Endothelial cell of umbilical vein (primary cell): ENCODE data around the gene HABP4. TPM values are rescaled to one million over a fixed set of nuclear protein-coding genes. Genes with fewer than 3 reads are reported as not detected.
A peak's percentile ranks its signal among the peaks of the same experiment; 100 is the strongest.

ENCODE experiments used
- BruUV-seq: library from RNA; stranded (reverse); fragments of 400-500 nt; replicated peaks from 2 replicates; lab custom pipeline; 2021; lab: Mats Ljungman, UMichigan
- CTCF ChIA-PET: fragments of 300-600, 350-600 bp; sonication (Branson Sonifier 250); formaldehyde crosslinking; loops from one replicate; lab custom pipeline; 2021; ENCODE audit warnings: antibody characterized with exemption, inconsistent platforms; lab: Charles Lee
- POLR2A ChIA-PET: fragments of 300-600, 350-600 bp; sonication (Branson Sonifier 250); formaldehyde crosslinking; loops from one replicate; lab custom pipeline; 2021; ENCODE audit warnings: antibody characterized with exemption, inconsistent platforms; lab: Charles Lee
- DNase-seq: peaks from one replicate; pipeline ENCODE4 v3.0.0-alpha.2; 2011; ENCODE audit warnings: low read depth, low spot score
- FAIRE-seq: peaks from 2 replicates; lab custom pipeline; 2011; peaks lifted over from hg19 to GRCh38; lab: Jason Lieb, UNC
- H2AFZ ChIP-seq: 2 replicates; pipeline ENCODE4 v1.6.0; 2012; ENCODE audit warnings: low read depth, low read length, control low read depth, inconsistent platforms
- H3K27ac ChIP-seq: 2 replicates; pipeline ENCODE4 v1.5.1; 2011; ENCODE audit warnings: low read depth, mild to moderate bottlenecking, control low read depth, low read length, moderate library complexity; ENCODE audit not compliant: insufficient read depth
- H3K27me3 ChIP-seq, 2 experiments: 2 replicates each; pipeline versions ENCODE4 v1.6.0 to v1.6.1; 2011; ENCODE audit warnings: low read length in 2 of 2, mixed read lengths in 1 of 2; ENCODE audit not compliant: control insufficient read depth in 2 of 2, insufficient read depth in 2 of 2
- H3K36me3 ChIP-seq, 2 experiments: 2 replicates in 1 of 2; 3 replicates in 1 of 2; pipeline ENCODE4 v1.5.1; 2011; ENCODE audit warnings: low read length in 2 of 2, mild to moderate bottlenecking in 1 of 2, moderate library complexity in 1 of 2; ENCODE audit not compliant: control insufficient read depth in 2 of 2, insufficient read depth in 2 of 2; ENCODE audit errors: extremely low read depth in 1 of 2
- H3K4me1 ChIP-seq: 3 replicates; pipeline ENCODE4 v1.5.1; 2011; ENCODE audit warnings: mild to moderate bottlenecking, low read length; ENCODE audit not compliant: control insufficient read depth, insufficient read depth; ENCODE audit errors: extremely low read depth
- H3K4me2 ChIP-seq: 2 replicates; pipeline ENCODE4 v1.6.1; 2011; ENCODE audit warnings: low read length, control low read depth, mixed read lengths; ENCODE audit not compliant: insufficient read depth
- H3K4me3 ChIP-seq, 3 experiments: fragments of 200-600 bp in 1 of 3; sonication (generic), shearing (Covaris generic) in 1 of 3; replicated peaks in 1 of 3; 2 replicates each; pipeline ENCODE4 v1.5.1; 2011 to 2016; ENCODE audit warnings: control low read depth in 3 of 3, low read length in 3 of 3, mild to moderate bottlenecking in 2 of 3, inconsistent platforms in 1 of 3, low read depth in 1 of 3, moderate library complexity in 1 of 3; ENCODE audit not compliant: insufficient read depth in 1 of 3
- H3K79me2 ChIP-seq: 2 replicates; pipeline ENCODE4 v1.6.0; 2012; ENCODE audit warnings: low read length, inconsistent platforms; ENCODE audit not compliant: control insufficient read depth, insufficient read depth
- H3K9ac ChIP-seq: replicated peaks from 2 replicates; pipeline ENCODE3; 2011; ENCODE audit warnings: low read length, control low read depth; ENCODE audit not compliant: insufficient read depth; ENCODE audit errors: extremely low read depth
- H3K9me1 ChIP-seq: replicated peaks from 3 replicates; pipeline ENCODE4 v1.6.0; 2011; ENCODE audit warnings: mild to moderate bottlenecking, low read length; ENCODE audit not compliant: control insufficient read depth, insufficient read depth; ENCODE audit errors: extremely low read depth
- H3K9me3 ChIP-seq: replicated peaks from 2 replicates; pipeline ENCODE4 v1.5.1; 2012; ENCODE audit warnings: low read length, inconsistent platforms; ENCODE audit not compliant: control insufficient read depth, insufficient read depth
- H4K20me1 ChIP-seq: replicated peaks from 2 replicates; pipeline ENCODE3; 2011; ENCODE audit warnings: mild to moderate bottlenecking, low read length; ENCODE audit not compliant: control insufficient read depth, insufficient read depth; ENCODE audit errors: extremely low read depth
- CTCF ChIP-seq, 2 donors: IDR thresholded peaks; 1 replicate in 1 of 2; 2 replicates in 1 of 2; pipeline ENCODE4 v1.5.1; 2011; ENCODE audit warnings: low read length in 2 of 2, mild to moderate bottlenecking in 2 of 2, moderate library complexity in 2 of 2, control low read depth in 1 of 2, inconsistent platforms in 1 of 2, low read depth in 1 of 2; ENCODE audit not compliant: insufficient read depth in 1 of 2; ENCODE audit errors: extremely low read depth in 1 of 2
- EZH2 ChIP-seq: IDR thresholded peaks from 2 replicates; pipeline ENCODE4 v1.6.1; 2012; ENCODE audit warnings: borderline replicate concordance, low read depth, mild to moderate bottlenecking, moderate library complexity, low read length, inconsistent platforms; ENCODE audit not compliant: severe bottlenecking
- FOS ChIP-seq: IDR thresholded peaks from 2 replicates; pipeline ENCODE4 v1.6.1; 2011; ENCODE audit warnings: mild to moderate bottlenecking, low read length, moderate library complexity, borderline replicate concordance; ENCODE audit not compliant: insufficient read depth
- GATA2 ChIP-seq: IDR thresholded peaks from 2 replicates; pipeline ENCODE4 v1.7.0; 2011; ENCODE audit warnings: low read depth, mild to moderate bottlenecking, moderate library complexity, mixed read lengths, low read length; ENCODE audit not compliant: insufficient read length, insufficient read depth
- JUN ChIP-seq: IDR thresholded peaks from 2 replicates; pipeline ENCODE4 v1.6.1; 2011; ENCODE audit warnings: borderline replicate concordance, low read depth; ENCODE audit not compliant: insufficient read length, insufficient read depth
- MYC ChIP-seq: IDR thresholded peaks from one replicate; pipeline ENCODE4 v1.6.1; 2011; ENCODE audit warnings: mild to moderate bottlenecking, low read depth, low read length
- POLR2A ChIP-seq: IDR thresholded peaks from 2 replicates; pipeline ENCODE4 v1.6.1; 2012; ENCODE audit warnings: low read depth, mild to moderate bottlenecking, control low read depth, low read length
- POLR2AphosphoS5 ChIP-seq: IDR thresholded peaks from 2 replicates; pipeline ENCODE4 v1.6.1; 2012; ENCODE audit warnings: low read depth, mild to moderate bottlenecking, control low read depth, low read length, moderate library complexity; ENCODE audit not compliant: insufficient read depth
- dilution Hi-C: fragments of 300-500 bp; cut with MboI; formaldehyde crosslinking; loops from one replicate; pipeline ENCODE4 v1.15.0; 2019; ENCODE audit warnings: low sequenced_read_pairs; ENCODE audit not compliant: extremely low pct_ligation_motif_present
- intact Hi-C: fragments of 100-400 bp; cut with micrococcal nuclease; formaldehyde crosslinking; loops from one replicate; pipeline ENCODE4 v1.10.0; 2022
- polyA plus RNA-seq, 4 experiments: library from polyadenylated mRNA; depleted of rRNA in 3 of 4; stranded (reverse) in 3 of 4; unstranded in 1 of 4; fragments of >200 nt; gene quantifications; 2 replicates each; pipeline versions ENCODE4 v1.2.1 to v1.2.3, GENCODE V29; 2011 to 2012; ENCODE audit warnings: missing spikeins in 1 of 4
- total RNA-seq: library from RNA; stranded (reverse); gene quantifications from 2 replicates; pipeline ENCODE4 v1.2.3, GENCODE V29; 2021
- TF ChIP-seq, protein P1 (sequence below): IDR thresholded peaks from 2 replicates; pipeline ENCODE4 v1.6.1; 2011; ENCODE audit not compliant: insufficient read depth, insufficient read length

HABP4 gene
- total and polyA plus RNA-seq, 2 donors (not counting 3 experiments of a cell fraction or from before 2014, with no cell fraction given): 4.6 to 11.1 TPM

DNA sequence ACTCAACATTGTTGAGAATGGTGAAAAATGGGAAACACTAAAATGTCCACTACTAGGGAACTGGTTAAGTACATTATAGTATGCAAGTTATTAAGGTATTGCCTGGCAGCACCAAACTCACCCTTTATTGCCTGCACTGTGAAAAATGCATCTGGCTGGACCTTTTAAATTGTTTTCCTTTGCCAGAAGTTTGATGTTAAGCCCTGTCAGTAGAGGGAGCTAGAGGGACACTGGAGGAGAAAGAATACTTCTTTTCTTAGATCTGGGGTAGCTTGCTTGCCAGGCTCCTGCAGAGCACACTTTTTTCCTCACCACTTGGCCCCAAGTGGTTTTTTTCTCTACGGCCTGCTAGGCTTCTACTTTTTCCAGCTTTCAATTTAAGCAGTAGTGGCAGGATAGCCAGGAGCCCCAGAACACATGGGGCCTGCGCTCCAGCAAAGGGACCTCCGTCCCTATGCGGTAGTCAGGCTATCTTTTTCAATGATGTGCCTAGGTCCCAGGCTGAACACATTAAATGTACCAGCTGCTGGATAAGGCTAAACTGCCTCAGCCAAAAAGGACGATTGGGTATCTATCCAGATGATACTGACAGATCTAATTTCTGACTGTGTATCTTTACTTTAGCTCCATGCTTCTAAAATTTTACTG lies 8.0 kb upstream of the HABP4 start:
- no peaks in the 10 kb centered on the region for H3K27me3 ChIP-seq
- CTCF ChIA-PET: interaction anchor here (0.6 to 1.9 kb wide), 13 partner anchors 8 to 225 kb away, joined by 3 to 12 read pairs (median 3); partner anchors contain the start of gene HABP4
- no peak overlapping the region for H2AFZ ChIP-seq
- no TSS peak for BruUV-seq
- no peaks in the 10 kb centered on the region for H3K79me2 ChIP-seq
- intact Hi-C loops: loop anchor here (2.0 kb wide), 1 partner anchor 225 kb away; no protein-coding TSS in a partner anchor
- POLR2A ChIA-PET: no interaction called here
- dilution Hi-C loops: no loop called here
- no peaks in the 10 kb centered on the region for H4K20me1 ChIP-seq
- no peak overlapping the region for H3K9ac ChIP-seq
- H3K9me1 ChIP-seq: no peaks in the 10 kb centered on the region
- H3K4me2 ChIP-seq: no peak overlapping the region
- TF ChIP-seq EZH2: no peak
- no peak for TF ChIP-seq GATA2
- TF ChIP-seq CTCF (IDR thresholded peaks at IDR 0.05; ENCODE audit: extremely low read depth in 1 of 2, insufficient read depth in 1 of 2, low read depth in 1 of 2, low read length in 2 of 2): peak; percentile 25 to 28
- FAIRE-seq: peak; percentile 33
- H3K27ac ChIP-seq: no peak overlapping the region
- no peaks in the 10 kb centered on the region for H3K36me3 ChIP-seq
- H3K9me3 ChIP-seq: no peaks in the 10 kb centered on the region
- DNase-seq: no peak
- no peak overlapping the region for H3K4me3 ChIP-seq
- no peaks in the 10 kb centered on the region for H3K4me1 ChIP-seq

GRCh38 chr9:96442491-96442890 lies 7.5 kb upstream of the HABP4 start:
- peaks cover 0 to 2% of the 10 kb centered on the region in 2 experiments for H3K27me3 ChIP-seq
- H3K4me2 ChIP-seq: no peak overlapping the region
- no peak for FAIRE-seq
- no peak for TF ChIP-seq POLR2AphosphoS5
- no peak for TF ChIP-seq POLR2A
- no peak for TF ChIP-seq MYC
- no peak for TF ChIP-seq GATA2
- no peak for TF ChIP-seq CTCF (IDR thresholded peaks at IDR 0.05; ENCODE audit: extremely low read depth in 1 of 2, insufficient read depth in 1 of 2, low read depth in 1 of 2, low read length in 2 of 2)
- no peak for TF ChIP-seq JUN
- TF ChIP-seq, protein P1, sequence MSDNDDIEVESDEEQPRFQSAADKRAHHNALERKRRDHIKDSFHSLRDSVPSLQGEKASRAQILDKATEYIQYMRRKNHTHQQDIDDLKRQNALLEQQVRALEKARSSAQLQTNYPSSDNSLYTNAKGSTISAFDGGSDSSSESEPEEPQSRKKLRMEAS: no peak
- no peak for TF ChIP-seq FOS
- no peak for TF ChIP-seq EZH2
- no peaks in the 10 kb centered on the region for H3K4me1 ChIP-seq
- no peak for DNase-seq
- POLR2A ChIA-PET: interaction anchor here (0.6 kb wide), 1 partner anchor 18 kb away, joined by 4 read pairs; no protein-coding TSS in a partner anchor
- H2AFZ ChIP-seq: no peak overlapping the region
- dilution Hi-C loops (no loop called here), intact Hi-C loops (loop anchor here (2.0 kb wide), 1 partner anchor 224 kb away; no protein-coding TSS in a partner anchor)
- H3K4me3 ChIP-seq: no peak overlapping the region
- H3K79me2 ChIP-seq: no peaks in the 10 kb centered on the region
- BruUV-seq: no TSS peak
- no peaks in the 10 kb centered on the region for H3K9me1 ChIP-seq
- CTCF ChIA-PET: interaction anchor here (0.6 to 1.9 kb wide), 13 partner anchors 8 to 224 kb away, joined by 3 to 12 read pairs (median 3); partner anchors contain the start of gene HABP4
- H3K9me3 ChIP-seq: no peaks in the 10 kb centered on the region
- H3K36me3 ChIP-seq: no peaks in the 10 kb centered on the region
- no peaks in the 10 kb centered on the region for H4K20me1 ChIP-seq
- no peak overlapping the region for H3K27ac ChIP-seq
- no peak overlapping the region for H3K9ac ChIP-seq
